ENCODE data around the gene CNMD.

DNA sequence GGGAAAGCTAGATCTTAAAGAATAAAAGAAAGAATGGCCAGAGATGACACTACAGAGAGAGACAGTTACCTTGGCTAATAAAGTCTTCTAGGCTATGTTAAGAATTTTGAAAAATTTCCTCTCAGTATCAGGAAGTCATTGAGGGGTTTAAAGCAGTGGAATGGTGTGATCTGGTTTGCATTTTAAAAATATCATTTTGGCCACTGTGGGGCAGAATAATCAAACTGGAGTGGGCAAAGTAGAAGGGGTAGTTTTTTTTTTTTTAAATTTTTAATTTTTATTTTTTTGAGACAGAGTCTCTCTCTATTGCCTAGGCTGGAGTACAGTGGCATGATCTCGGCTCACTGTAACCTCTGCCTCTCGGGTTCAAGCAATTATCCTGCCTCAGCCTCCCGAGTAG is 4.4 kb upstream of the CNMD start:
- TF ChIP-seq POLR2A (IDR thresholded peaks at IDR 0.05) = no peak
- TF ChIP-seq, protein P1, sequence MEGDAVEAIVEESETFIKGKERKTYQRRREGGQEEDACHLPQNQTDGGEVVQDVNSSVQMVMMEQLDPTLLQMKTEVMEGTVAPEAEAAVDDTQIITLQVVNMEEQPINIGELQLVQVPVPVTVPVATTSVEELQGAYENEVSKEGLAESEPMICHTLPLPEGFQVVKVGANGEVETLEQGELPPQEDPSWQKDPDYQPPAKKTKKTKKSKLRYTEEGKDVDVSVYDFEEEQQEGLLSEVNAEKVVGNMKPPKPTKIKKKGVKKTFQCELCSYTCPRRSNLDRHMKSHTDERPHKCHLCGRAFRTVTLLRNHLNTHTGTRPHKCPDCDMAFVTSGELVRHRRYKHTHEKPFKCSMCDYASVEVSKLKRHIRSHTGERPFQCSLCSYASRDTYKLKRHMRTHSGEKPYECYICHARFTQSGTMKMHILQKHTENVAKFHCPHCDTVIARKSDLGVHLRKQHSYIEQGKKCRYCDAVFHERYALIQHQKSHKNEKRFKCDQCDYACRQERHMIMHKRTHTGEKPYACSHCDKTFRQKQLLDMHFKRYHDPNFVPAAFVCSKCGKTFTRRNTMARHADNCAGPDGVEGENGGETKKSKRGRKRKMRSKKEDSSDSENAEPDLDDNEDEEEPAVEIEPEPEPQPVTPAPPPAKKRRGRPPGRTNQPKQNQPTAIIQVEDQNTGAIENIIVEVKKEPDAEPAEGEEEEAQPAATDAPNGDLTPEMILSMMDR (IDR thresholded peaks at IDR 0.05) = no peak
